PFSK-1 (cell line): ENCODE results near the gene MBD5.

Experiments
- POLR2AphosphoS5 ChIP-seq: IDR thresholded peaks from 2 replicates; pipeline ENCODE4 v1.6.1; 2012; ENCODE audit warnings: low read depth, mild to moderate bottlenecking, control low read depth, low read length, moderate library complexity
- REST ChIP-seq, 2 experiments: IDR thresholded peaks; 2 replicates each; pipeline versions ENCODE4 v1.6.1 to v1.8.0; 2011 to 2012; ENCODE audit warnings: low read depth in 2 of 2, low read length in 2 of 2, control low read depth in 1 of 2, inconsistent platforms in 1 of 2, mild to moderate bottlenecking in 1 of 2, moderate library complexity in 1 of 2; ENCODE audit not compliant: insufficient read depth in 1 of 2
- SIN3A ChIP-seq: IDR thresholded peaks from 2 replicates; pipeline ENCODE4 v1.6.1; 2012; ENCODE audit warnings: mild to moderate bottlenecking, low read length, moderate library complexity, borderline replicate concordance; ENCODE audit not compliant: insufficient read depth
- TAF1 ChIP-seq: IDR thresholded peaks from 2 replicates; pipeline ENCODE4 v1.6.1; 2012; ENCODE audit warnings: low read length, control low read depth, borderline replicate concordance; ENCODE audit not compliant: insufficient read depth

- TF ChIP-seq TAF1: no peak
- TF ChIP-seq POLR2AphosphoS5: no peak
- no peak for TF ChIP-seq REST (IDR thresholded peaks at IDR 0.05; ENCODE audit: insufficient read depth in 1 of 2, low read depth in 2 of 2, low read length in 2 of 2)
- TF ChIP-seq SIN3A: no peak
These were observed 496.9 kb downstream of the MBD5 start for GRCh38 chr2:148517822-148518221.
